DND-41 (cell line): ENCODE measurements around the gene MRPL42.

ENCODE experiments used
- ATAC-seq: fragments of 200-7000 bp; cut with Tn5 transposase; 3 replicates; pipeline ENCODE4 v1.9.1; 2021; ENCODE audit warnings: low read depth; ENCODE audit not compliant: insufficient read depth
- DNase-seq: peaks from one replicate; pipeline ENCODE4 v3.0.0-alpha.2; 2020
- H2AFZ ChIP-seq: 2 replicates; pipeline ENCODE4 v1.6.0; 2012; ENCODE audit warnings: low read depth, low read length
- H3K27ac ChIP-seq: 2 replicates; pipeline ENCODE4 v1.5.1; 2012; ENCODE audit warnings: low read length, inconsistent platforms
- H3K27me3 ChIP-seq: fragments of 200-600 bp; sonication (generic); 2 replicates; pipeline ENCODE4 v1.6.0; 2012; ENCODE audit warnings: low read length, mild to moderate bottlenecking, inconsistent platforms; ENCODE audit not compliant: insufficient read depth, poor library complexity
- H3K36me3 ChIP-seq: 2 replicates; pipeline ENCODE4 v1.5.1; 2012; ENCODE audit warnings: low read length, inconsistent platforms; ENCODE audit not compliant: insufficient read depth
- H3K4me1 ChIP-seq: 2 replicates; pipeline ENCODE4 v1.5.1; 2012; ENCODE audit warnings: mild to moderate bottlenecking, low read length; ENCODE audit not compliant: insufficient read depth
- H3K4me2 ChIP-seq: 2 replicates; pipeline ENCODE4 v1.6.0; 2012; ENCODE audit warnings: mild to moderate bottlenecking, moderate library complexity, low read length, inconsistent platforms; ENCODE audit not compliant: insufficient read depth
- H3K4me3 ChIP-seq, 2 experiments: fragments of 200-600 bp in 1 of 2; shearing (Covaris generic) in 1 of 2; 2 replicates each; pipeline ENCODE4 v1.5.1; 2012 to 2016; ENCODE audit warnings: inconsistent platforms in 2 of 2, low read length in 2 of 2, mild to moderate bottlenecking in 2 of 2, low read depth in 1 of 2, moderate library complexity in 1 of 2
- H3K79me2 ChIP-seq: 2 replicates; pipeline ENCODE4 v1.6.0; 2012; ENCODE audit warnings: low read length, inconsistent platforms; ENCODE audit not compliant: insufficient read depth
- H3K9ac ChIP-seq: 2 replicates; pipeline ENCODE4 v1.6.0; 2012; ENCODE audit warnings: low read depth, mild to moderate bottlenecking, inconsistent platforms, low read length, moderate library complexity
- H3K9me3 ChIP-seq: 2 replicates; pipeline ENCODE4 v1.5.1; 2012; ENCODE audit warnings: low read length, moderate library complexity, mild to moderate bottlenecking, inconsistent platforms; ENCODE audit not compliant: insufficient read depth, severe bottlenecking
- H4K20me1 ChIP-seq: 2 replicates; pipeline ENCODE4 v1.6.0; 2012; ENCODE audit warnings: low read length; ENCODE audit not compliant: insufficient read depth
- EZH2 ChIP-seq: IDR thresholded peaks from 3 replicates; pipeline ENCODE4 v1.6.1; 2012; ENCODE audit warnings: borderline replicate concordance, low read depth, mild to moderate bottlenecking, moderate library complexity, low read length, inconsistent platforms; ENCODE audit not compliant: severe bottlenecking
- TF ChIP-seq, protein P1 (sequence below): IDR thresholded peaks from 2 replicates; pipeline ENCODE4 v1.5.1; 2012; ENCODE audit warnings: borderline replicate concordance, low read length, moderate library complexity, mild to moderate bottlenecking; ENCODE audit not compliant: poor library complexity, severe bottlenecking; ENCODE audit errors: extremely low read depth

MRPL42 gene

DNA sequence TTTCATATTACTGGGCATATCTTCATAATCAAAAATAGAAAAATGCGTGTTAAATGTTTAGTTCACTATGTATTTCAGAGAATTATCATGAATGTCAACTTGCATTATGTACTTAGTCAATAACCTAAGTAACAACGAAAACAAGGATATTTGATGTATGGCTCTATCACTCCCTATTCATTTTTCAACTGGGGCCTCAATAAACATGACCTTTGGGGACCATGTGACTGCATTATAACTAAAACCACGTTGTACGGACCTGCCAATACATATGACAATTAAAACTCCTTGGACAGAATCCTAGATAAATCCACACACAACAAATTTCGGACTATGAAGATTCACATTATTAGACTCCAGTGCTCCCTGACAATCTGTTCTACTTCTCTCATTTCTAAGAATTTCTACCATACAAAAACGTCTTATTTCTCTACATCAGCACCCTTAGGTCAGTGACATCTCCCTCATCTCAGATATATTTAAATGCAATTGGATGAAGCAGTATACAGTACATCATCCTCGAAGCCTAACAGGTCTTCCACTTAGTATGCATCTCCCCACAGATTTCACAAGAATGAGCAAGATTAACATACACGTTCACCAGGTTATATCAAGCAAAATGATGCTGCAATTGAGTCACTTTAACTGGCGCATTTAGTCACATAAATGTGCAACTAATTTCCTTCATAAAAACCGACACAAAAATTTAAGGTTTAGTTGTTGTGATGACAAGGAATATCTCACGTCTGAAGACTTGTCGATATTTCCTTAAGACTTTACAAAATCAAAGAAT, 27.1 kb upstream of the MRPL42 start:
- ATAC-seq (no peak), DNase-seq (no peak)
- Histone ChIP-seq H3K4me3 (peak overlapping the region; percentile 76 to 79), H3K9me3 (no peaks in the 10 kb centered on the region), H3K27ac (peak overlapping the region; percentile 89; the same call in 1 of the 2 replicates), H3K9ac (peak overlapping the region; percentile 95), H3K27me3 (no peaks in the 10 kb centered on the region), H3K4me1 (peaks cover 55% of the 10 kb centered on the region), H3K79me2 (peaks cover 65% of the 10 kb centered on the region), H4K20me1 (peaks cover 57% of the 10 kb centered on the region), H3K36me3 (no peaks in the 10 kb centered on the region), H3K4me2 (peak overlapping the region; percentile 72), H2AFZ (no peak overlapping the region)
- TF ChIP-seq EZH2, result no peak
- TF ChIP-seq, protein P1, sequence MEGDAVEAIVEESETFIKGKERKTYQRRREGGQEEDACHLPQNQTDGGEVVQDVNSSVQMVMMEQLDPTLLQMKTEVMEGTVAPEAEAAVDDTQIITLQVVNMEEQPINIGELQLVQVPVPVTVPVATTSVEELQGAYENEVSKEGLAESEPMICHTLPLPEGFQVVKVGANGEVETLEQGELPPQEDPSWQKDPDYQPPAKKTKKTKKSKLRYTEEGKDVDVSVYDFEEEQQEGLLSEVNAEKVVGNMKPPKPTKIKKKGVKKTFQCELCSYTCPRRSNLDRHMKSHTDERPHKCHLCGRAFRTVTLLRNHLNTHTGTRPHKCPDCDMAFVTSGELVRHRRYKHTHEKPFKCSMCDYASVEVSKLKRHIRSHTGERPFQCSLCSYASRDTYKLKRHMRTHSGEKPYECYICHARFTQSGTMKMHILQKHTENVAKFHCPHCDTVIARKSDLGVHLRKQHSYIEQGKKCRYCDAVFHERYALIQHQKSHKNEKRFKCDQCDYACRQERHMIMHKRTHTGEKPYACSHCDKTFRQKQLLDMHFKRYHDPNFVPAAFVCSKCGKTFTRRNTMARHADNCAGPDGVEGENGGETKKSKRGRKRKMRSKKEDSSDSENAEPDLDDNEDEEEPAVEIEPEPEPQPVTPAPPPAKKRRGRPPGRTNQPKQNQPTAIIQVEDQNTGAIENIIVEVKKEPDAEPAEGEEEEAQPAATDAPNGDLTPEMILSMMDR, result no peak

DNA sequence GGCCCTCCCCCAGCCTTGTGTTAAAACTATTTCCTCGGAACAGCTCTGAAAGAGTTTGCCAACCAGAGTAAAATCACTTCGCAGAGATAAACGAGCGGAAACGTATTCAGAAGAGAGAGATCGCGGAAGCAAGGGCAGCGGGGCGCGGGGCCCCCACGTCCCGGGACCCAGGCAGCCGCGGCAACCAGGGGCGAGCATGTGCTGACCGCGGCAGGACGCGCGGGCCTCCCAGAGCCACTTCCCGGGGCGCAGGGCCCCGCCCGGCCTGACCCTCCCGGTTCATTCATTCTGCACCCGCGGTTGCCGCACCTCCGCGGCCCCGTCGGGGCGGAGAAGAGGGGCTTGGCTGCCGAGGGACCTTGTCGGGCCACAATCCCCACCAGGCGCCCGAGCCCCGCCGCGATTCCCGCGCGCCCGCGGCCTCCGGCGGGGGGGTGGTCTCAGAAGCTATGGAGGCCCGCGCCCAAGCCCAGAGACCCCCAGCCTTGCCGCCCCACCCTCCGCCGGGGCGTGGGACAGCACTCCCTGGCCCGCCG, 26.2 kb upstream of the MRPL42 start:
- H3K36me3 ChIP-seq, result no peaks in the 10 kb centered on the region
- H2AFZ ChIP-seq, result peak overlapping the region; percentile 83
- no peak for TF ChIP-seq EZH2
- TF ChIP-seq, protein P1, result no peak
- H3K9ac ChIP-seq, result peak overlapping the region; percentile 95
- H3K4me1 ChIP-seq, result peaks cover 55% of the 10 kb centered on the region
- peaks cover 48% of the 10 kb centered on the region for H4K20me1 ChIP-seq
- peak; percentile 15; the same call in 2 of the 3 replicates for ATAC-seq
- peaks cover 56% of the 10 kb centered on the region for H3K79me2 ChIP-seq
- H3K27ac ChIP-seq, result peak overlapping the region; percentile 89
- H3K4me2 ChIP-seq, result peak overlapping the region; percentile 72
- no peaks in the 10 kb centered on the region for H3K27me3 ChIP-seq
- peak; percentile 50 for DNase-seq
- peak overlapping the region; percentile 76 to 79 for H3K4me3 ChIP-seq
- no peaks in the 10 kb centered on the region for H3K9me3 ChIP-seq

DNA sequence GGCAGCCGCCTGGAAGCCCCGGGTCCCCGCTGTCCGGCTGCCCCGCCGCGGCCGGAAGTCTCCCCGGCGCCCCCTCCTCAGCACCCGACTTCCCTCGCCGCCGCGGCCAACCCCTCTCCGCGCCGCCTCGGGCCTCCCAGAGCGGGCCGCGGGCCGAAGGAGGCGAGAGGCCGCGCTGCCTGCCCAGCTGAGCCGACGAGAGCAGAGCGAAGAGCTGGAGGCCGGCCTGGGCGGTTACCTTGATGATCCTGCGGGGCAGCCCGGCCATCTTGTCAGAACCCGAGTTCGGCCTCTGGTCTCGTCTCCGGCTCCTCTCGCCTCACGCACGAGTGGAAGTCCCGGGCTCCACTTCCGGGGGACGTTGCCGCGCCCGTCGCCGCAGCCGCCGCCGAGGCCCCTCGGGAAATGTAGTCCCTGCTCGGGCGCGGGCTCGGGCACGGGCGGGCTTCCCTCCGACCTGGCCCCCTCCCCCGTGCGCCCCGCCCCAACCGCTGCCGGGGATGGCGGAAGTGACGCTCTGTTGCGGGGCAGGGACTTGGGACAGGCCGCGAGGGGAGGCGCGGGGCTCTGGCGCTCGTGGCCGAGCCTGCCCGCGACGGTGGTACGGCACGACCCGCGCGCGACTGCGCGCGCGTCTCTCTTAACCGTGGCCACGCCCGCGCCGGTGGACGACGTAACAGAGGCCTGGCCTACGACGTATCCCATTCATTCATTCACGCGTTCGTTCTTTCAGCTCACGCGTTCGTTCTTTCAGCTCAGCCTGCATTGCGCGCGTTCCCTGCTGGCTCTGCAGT, 25.5 kb upstream of the MRPL42 start, which contains the start of gene UBE2N:
Gene UBE2N, minus strand, starts transcription at position 331 of the 794 bp plus-strand sequence. Its CDS starts 63 bp downstream, at position 268.
- ATAC-seq (peak; percentile 86), DNase-seq (peak; percentile 96)
- peaks cover 50% of the 10 kb centered on the region for H3K79me2 ChIP-seq

More for the DNA sequence above, 25.5 kb upstream of the MRPL42 start, which contains the start of gene UBE2N:
- Histone ChIP-seq H3K4me1 (peaks cover 48% of the 10 kb centered on the region), H3K9me3 (no peaks in the 10 kb centered on the region), H3K4me2 (peak within 1 kb of the TSS; percentile 80), H3K27ac (peak within 1 kb of the TSS; percentile 89), H3K27me3 (no peaks in the 10 kb centered on the region), H4K20me1 (peaks cover 42% of the 10 kb centered on the region), H2AFZ (peak within 1 kb of the TSS; percentile 94), H3K9ac (peak within 1 kb of the TSS; percentile 95), H3K4me3 (peak within 1 kb of the TSS; percentile 76 to 79), H3K36me3 (no peaks in the 10 kb centered on the region)
- TF ChIP-seq, protein P1, result peak; percentile 16
- no peak for TF ChIP-seq EZH2
